GM12873 (cell line): Measurements from ENCODE around the gene MFAP1.

Experiments
- CTCF ChIP-seq: IDR thresholded peaks from 2 replicates; pipeline ENCODE4 v1.5.1; 2012; ENCODE audit warnings: low read depth, mild to moderate bottlenecking, moderate library complexity, low read length, control low read depth; ENCODE audit not compliant: insufficient read depth; ENCODE audit errors: missing control alignments

The MFAP1 gene

GRCh38 chr15:43859546-43859945, 35.1 kb upstream of the MFAP1 start:
- TF ChIP-seq CTCF: no peak

GRCh38 chr15:43854801-43855200, 30.3 kb upstream of the MFAP1 start:
- no peak for TF ChIP-seq CTCF

DNA sequence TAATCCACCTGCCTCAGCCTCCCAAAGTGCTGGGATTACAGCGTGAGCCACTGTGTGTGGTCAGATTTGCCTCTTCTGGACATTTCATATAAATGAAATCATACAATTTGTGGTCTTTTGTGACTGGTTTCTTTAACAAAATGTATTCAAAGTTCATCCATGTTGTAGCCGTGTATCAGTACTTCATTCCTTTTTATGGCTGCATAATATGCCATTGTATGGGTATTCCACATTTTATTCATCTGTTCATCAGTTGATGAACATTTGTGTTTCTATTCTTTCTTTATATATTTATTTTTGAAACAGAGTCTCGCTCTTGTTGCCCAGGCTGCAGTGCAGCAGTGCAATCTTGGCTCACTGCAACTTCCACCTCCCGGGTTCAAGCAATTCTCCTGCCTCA, 28.1 kb upstream of the MFAP1 start:
- TF ChIP-seq CTCF: no peak

DNA sequence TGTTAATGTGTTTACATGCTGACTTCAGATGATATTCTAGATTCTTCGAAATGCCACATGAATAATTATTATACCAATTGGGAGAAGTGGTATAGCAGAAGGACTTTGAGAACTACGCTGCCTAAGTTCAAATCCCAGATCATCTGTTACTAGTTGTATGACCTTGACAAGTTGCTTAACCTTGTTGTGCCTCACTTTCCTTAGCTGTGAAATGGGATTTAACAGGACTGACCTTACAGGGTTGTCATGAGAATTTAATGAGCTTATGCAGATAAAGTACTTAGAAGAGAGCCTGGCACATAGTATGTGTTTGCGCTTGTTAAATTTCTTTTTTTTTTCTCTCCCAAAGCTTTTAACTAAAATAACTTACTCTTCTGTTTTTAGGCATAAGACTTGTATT, 26.8 kb upstream of the MFAP1 start:
- TF ChIP-seq CTCF: no peak

DNA sequence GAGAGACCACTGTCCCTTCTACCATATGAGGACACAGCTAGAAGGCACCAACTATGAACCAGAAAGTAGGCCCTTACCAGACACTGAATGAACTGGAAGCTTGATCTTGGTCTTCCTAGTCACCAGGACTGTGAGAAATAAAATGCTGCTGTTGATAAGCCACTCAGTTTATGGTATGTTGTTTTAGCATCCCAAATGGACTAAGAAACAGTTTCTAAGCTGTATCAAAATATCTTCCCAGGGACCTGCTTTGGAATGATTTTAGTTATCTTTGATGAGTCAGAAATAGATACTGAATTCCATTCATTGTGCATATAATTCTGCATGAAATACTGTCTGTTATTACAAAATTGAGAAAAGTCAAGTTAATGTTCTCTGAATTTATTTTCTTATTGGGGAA, 20.9 kb upstream of the MFAP1 start:
- TF ChIP-seq CTCF: no peak

DNA sequence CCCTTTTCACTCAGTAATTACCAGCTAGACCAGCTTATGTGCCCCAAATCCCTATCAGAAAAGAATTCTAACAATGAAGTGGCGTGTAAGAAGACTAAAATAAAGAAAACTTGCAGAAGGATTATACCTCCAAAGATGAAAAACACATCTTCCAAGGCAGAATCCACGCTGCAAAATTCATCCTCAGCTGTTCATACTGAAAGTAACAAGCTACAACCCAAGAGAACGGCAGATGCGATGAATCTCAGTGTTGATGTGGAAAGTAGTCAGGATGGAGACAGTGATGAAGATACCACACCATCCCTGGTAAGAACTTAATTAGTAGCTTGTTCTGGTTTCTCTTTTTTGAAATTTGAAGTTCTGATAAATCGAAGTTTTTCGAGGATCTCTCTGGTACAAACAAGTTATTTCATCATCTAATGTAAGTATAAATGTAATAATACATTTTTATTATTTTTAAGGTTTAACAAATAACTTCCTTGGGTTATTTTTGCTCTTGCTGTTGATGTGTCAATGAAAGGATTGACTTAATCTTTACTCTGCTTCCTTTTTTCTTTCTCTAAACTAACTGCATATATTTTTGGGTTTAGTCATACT, 3.7 kb upstream of the MFAP1 start:
- no peak for TF ChIP-seq CTCF

- TF ChIP-seq CTCF: no peak
These were observed 2.2 kb upstream of the MFAP1 start, which contains the start of gene WDR76 for GRCh38 chr15:43826508-43827341. Gene WDR76, plus strand, starts transcription at chr15:43827002. Its CDS starts 31 bp downstream, at chr15:43827033.
